Body of pancreas (tissue), 4 donors: ENCODE data around the gene ARAF.

Experiments
- POLR2A ChIP-seq, 3 donors: fragments of 450-650 bp; IDR thresholded peaks; one replicate each; pipeline ENCODE4 v1.6.1; 2016; ENCODE audit warnings: antibody characterized with exemption in 3 of 3, mild to moderate bottlenecking in 2 of 3
- TF ChIP-seq, protein P1 (sequence below), 7 experiments: fragments of 450-650 bp in 4 of 7; fragments of 200-600 bp in 3 of 7; sonication (generic) in 3 of 7; IDR thresholded peaks; one replicate each; pipeline ENCODE4 v1.5.1; 2016 to 2019; ENCODE audit warnings: antibody characterized with exemption in 7 of 7

DNA sequence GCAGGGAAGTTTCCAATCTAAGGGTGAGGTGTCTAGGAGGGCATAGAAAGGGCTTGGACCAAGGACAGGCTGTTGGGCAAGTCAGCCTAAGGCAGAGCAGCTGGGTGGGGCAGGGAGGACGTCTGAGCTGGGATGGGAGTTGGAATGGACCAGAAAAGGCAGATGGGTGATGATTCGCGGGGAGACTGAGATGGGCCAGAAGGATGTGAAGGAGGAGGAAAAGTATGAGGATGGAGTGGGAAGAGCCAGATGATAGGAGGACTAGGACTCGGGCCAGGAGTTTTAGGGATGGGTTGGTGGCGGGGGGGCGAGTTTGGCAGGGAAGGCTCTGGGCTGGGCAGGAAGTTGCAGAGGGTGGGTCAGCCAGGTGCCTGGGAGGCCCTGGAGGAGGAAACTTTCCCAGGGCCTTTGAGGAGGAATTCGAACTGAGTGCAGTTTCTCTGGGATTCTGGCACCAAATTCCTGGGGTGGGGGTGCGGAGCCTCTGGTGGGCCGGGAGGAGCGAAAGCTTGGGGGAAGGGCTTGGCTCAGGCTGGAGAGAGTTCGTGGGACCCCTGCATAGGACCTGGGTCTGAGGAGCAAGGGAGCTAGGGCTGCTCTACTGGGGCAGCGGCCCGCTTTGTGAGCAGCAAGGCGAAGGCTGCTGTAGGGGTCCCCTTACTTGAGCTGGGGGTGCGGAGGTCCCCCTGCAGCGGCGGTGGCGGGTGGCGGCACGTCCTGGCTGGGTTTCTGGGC is 12.5 kb downstream of the ARAF start:
- TF ChIP-seq POLR2A (IDR thresholded peaks at IDR 0.05) = no peak
- TF ChIP-seq, protein P1, sequence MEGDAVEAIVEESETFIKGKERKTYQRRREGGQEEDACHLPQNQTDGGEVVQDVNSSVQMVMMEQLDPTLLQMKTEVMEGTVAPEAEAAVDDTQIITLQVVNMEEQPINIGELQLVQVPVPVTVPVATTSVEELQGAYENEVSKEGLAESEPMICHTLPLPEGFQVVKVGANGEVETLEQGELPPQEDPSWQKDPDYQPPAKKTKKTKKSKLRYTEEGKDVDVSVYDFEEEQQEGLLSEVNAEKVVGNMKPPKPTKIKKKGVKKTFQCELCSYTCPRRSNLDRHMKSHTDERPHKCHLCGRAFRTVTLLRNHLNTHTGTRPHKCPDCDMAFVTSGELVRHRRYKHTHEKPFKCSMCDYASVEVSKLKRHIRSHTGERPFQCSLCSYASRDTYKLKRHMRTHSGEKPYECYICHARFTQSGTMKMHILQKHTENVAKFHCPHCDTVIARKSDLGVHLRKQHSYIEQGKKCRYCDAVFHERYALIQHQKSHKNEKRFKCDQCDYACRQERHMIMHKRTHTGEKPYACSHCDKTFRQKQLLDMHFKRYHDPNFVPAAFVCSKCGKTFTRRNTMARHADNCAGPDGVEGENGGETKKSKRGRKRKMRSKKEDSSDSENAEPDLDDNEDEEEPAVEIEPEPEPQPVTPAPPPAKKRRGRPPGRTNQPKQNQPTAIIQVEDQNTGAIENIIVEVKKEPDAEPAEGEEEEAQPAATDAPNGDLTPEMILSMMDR (IDR thresholded peaks at IDR 0.05) = no peak
